ENCODE measurements around the gene LYPD1. TPM values are rescaled to one million over a fixed set of nuclear protein-coding genes. Genes with fewer than 3 reads are reported as not detected.

LYPD1 gene
- polyA plus RNA-seq, 1 donor: 4.0 TPM

DNA sequence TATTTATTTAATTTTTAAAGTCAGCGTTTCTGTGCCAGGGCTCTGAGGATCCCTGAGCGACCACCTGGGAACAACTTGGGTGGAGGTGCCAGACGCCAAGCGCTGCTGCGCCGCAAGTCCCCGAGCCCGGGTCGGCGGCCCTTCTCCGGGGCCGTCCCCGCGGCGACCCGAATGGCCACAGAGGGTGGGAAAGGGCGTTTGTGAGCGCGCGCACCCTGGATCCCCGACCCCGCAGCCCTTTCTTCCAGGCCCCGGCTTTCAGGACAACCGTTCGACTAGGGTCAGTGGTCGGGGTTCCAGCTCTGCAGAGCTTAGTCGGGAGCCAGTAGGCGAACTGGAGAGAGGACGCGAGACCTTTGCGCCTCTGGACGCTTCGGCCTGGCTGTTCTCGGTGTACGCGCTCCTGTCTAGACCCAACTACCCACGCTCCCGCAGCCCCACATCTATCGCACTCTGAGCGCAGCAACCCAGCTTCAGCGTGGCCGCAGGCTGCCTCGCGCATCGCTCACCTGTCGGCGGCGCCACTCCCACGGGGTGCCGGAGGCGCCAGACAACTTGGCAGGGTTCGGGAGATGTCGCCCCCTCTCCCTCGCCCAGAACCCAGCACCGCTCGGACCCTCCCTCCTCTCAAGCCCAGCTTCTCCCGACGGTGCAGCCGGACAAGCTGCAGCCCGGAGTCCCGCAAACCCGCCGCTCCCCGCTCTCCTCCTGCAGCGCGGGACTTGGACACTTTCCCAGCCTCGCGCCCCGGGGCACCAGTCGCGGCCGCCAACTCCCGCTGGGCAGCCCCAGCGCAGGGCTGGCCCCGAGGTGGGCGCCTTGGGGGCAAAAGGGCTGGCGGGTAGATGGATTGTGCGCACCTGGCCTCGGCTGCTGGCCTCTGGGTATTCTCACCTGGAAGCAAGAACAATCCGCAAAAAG lies 758 bp downstream of the LYPD1 start:
- H3K4me3 ChIP-seq (ENCODE audit: low read length): peak overlapping the region; percentile 32
- peaks cover 56% of the 10 kb centered on the region for H3K27me3 ChIP-seq (ENCODE audit: control insufficient read depth, insufficient read depth, low read length)
- H3K27ac ChIP-seq (ENCODE audit: low read length): no peak overlapping the region
- peaks cover 3% of the 10 kb centered on the region for H3K9me3 ChIP-seq (ENCODE audit: control insufficient read depth, low read depth, low read length)
- WGBS (ENCODE audit: insufficient coverage, low lambda C conversion rate): no CpG with 5 or more reads among the region's 80 CpGs
- DNase-seq: peak in 1 of 2 donors; percentile 28
- H3K4me1 ChIP-seq (ENCODE audit: control insufficient read depth, insufficient read depth, low read length): peaks cover 15% of the 10 kb centered on the region
- H3K36me3 ChIP-seq (ENCODE audit: control insufficient read depth, insufficient read depth, low read length): no peaks in the 10 kb centered on the region

GRCh38 chr2:132668189-132668823 lies 1.7 kb downstream of the LYPD1 start:
- DNase-seq: peak in 1 of 2 donors; percentile 8
- Histone ChIP-seq H3K4me3 (ENCODE audit: low read length) (no peak overlapping the region), H3K36me3 (ENCODE audit: control insufficient read depth, insufficient read depth, low read length) (no peaks in the 10 kb centered on the region), H3K27me3 (ENCODE audit: control insufficient read depth, insufficient read depth, low read length) (peaks cover 56% of the 10 kb centered on the region), H3K4me1 (ENCODE audit: control insufficient read depth, insufficient read depth, low read length) (peaks cover 15% of the 10 kb centered on the region), H3K27ac (ENCODE audit: low read length) (no peak overlapping the region), H3K9me3 (ENCODE audit: control insufficient read depth, low read depth, low read length) (peaks cover 3% of the 10 kb centered on the region)
- no CpG with 5 or more reads among the region's 25 CpGs for WGBS (ENCODE audit: insufficient coverage, low lambda C conversion rate)

DNA sequence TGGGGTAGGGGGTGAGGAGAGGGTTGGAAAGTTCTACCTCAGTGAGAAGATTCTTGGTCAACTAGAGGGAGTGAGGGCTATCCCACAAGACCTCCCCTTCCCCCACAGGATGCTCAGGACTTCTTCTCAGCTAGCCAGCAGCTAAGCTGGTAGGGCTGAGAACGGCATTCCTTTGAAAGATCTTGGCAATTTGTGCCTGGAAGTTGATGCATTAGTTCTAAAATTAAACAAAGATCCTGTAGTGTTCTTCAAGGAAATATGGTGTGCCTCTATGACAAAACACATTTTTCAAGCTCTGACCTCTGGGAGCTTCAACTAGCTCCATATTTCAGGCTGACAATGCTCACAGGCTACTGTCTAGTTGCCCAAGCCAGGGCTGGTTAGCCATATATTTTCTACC lies 2.3 kb downstream of the LYPD1 start:
- no peak overlapping the region for H3K27ac ChIP-seq (ENCODE audit: low read length)
- peaks cover 15% of the 10 kb centered on the region for H3K4me1 ChIP-seq (ENCODE audit: control insufficient read depth, insufficient read depth, low read length)
- no peak overlapping the region for H3K4me3 ChIP-seq (ENCODE audit: low read length)
- no peak for DNase-seq
- peaks cover 3% of the 10 kb centered on the region for H3K9me3 ChIP-seq (ENCODE audit: control insufficient read depth, low read depth, low read length)
- peaks cover 55% of the 10 kb centered on the region for H3K27me3 ChIP-seq (ENCODE audit: control insufficient read depth, insufficient read depth, low read length)
- WGBS (ENCODE audit: insufficient coverage, low lambda C conversion rate): no CpG with 5 or more reads among the region's 1 CpG
- H3K36me3 ChIP-seq (ENCODE audit: control insufficient read depth, insufficient read depth, low read length): no peaks in the 10 kb centered on the region

- H3K4me1 ChIP-seq (ENCODE audit: control insufficient read depth, insufficient read depth, low read length): peaks cover 15% of the 10 kb centered on the region
- H3K9me3 ChIP-seq (ENCODE audit: control insufficient read depth, low read depth, low read length): peaks cover 3% of the 10 kb centered on the region
- DNase-seq: no peak
These were observed 4.4 kb downstream of the LYPD1 start for GRCh38 chr2:132665401-132666140.

DNA sequence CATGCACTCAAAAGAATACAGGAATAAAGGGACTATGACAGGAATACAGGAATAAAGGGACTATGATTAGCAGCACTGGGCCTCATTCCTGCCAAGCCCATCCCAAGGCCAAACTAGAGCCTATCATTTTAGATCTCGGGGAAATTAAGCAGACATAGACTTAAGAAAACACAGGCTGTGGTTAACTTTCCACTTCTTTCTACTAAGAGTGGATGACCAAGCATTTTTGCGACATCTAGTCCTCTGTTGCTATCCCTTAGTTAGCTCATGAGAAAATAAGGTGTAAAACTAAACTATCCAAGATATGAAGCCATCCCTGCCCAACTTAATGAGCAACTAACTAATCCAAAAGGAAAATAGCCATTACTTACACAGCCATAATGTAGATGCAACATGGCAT lies 5.9 kb downstream of the LYPD1 start:
- Histone ChIP-seq H3K27ac (ENCODE audit: low read length) (no peak overlapping the region), H3K4me3 (ENCODE audit: low read length) (no peak overlapping the region), H3K9me3 (ENCODE audit: control insufficient read depth, low read depth, low read length) (no peaks in the 10 kb centered on the region), H3K27me3 (ENCODE audit: control insufficient read depth, insufficient read depth, low read length) (peaks cover 29% of the 10 kb centered on the region), H3K4me1 (ENCODE audit: control insufficient read depth, insufficient read depth, low read length) (peaks cover 10% of the 10 kb centered on the region), H3K36me3 (ENCODE audit: control insufficient read depth, insufficient read depth, low read length) (no peaks in the 10 kb centered on the region)
- WGBS (ENCODE audit: insufficient coverage, low lambda C conversion rate): 100% methylated on average over 1 of the region's 2 CpGs
- DNase-seq: no peak

More at GRCh38 chr2:132665401-132666140, 4.4 kb downstream of the LYPD1 start:
- H3K27me3 ChIP-seq (ENCODE audit: control insufficient read depth, insufficient read depth, low read length): peaks cover 44% of the 10 kb centered on the region
- H3K27ac ChIP-seq (ENCODE audit: low read length): no peak overlapping the region
- WGBS (ENCODE audit: insufficient coverage, low lambda C conversion rate): no CpG with 5 or more reads among the region's 4 CpGs
- no peaks in the 10 kb centered on the region for H3K36me3 ChIP-seq (ENCODE audit: control insufficient read depth, insufficient read depth, low read length)
- H3K4me3 ChIP-seq (ENCODE audit: low read length): no peak overlapping the region

- Histone ChIP-seq H3K27ac (ENCODE audit: low read length) (no peak overlapping the region), H3K36me3 (ENCODE audit: control insufficient read depth, insufficient read depth, low read length) (no peaks in the 10 kb centered on the region), H3K4me3 (ENCODE audit: low read length) (no peak overlapping the region), H3K9me3 (ENCODE audit: control insufficient read depth, low read depth, low read length) (no peaks in the 10 kb centered on the region), H3K27me3 (ENCODE audit: control insufficient read depth, insufficient read depth, low read length) (peaks cover 15% of the 10 kb centered on the region), H3K4me1 (ENCODE audit: control insufficient read depth, insufficient read depth, low read length) (no peaks in the 10 kb centered on the region)
- 65% methylated on average over 2 of the region's 3 CpGs for WGBS (ENCODE audit: insufficient coverage, low lambda C conversion rate)
- DNase-seq: no peak
These were observed 7.3 kb downstream of the LYPD1 start for GRCh38 chr2:132662732-132663131.

- WGBS (ENCODE audit: insufficient coverage, low lambda C conversion rate): 100% methylated on average over 1 of the region's 3 CpGs
- Histone ChIP-seq H3K4me3 (ENCODE audit: low read length) (no peak overlapping the region), H3K27me3 (ENCODE audit: control insufficient read depth, insufficient read depth, low read length) (no peaks in the 10 kb centered on the region), H3K4me1 (ENCODE audit: control insufficient read depth, insufficient read depth, low read length) (no peaks in the 10 kb centered on the region), H3K36me3 (ENCODE audit: control insufficient read depth, insufficient read depth, low read length) (no peaks in the 10 kb centered on the region), H3K27ac (ENCODE audit: low read length) (no peak overlapping the region), H3K9me3 (ENCODE audit: control insufficient read depth, low read depth, low read length) (no peaks in the 10 kb centered on the region)
- no peak for DNase-seq
These were observed 10.7 kb downstream of the LYPD1 start for GRCh38 chr2:132659331-132659730.

DNA sequence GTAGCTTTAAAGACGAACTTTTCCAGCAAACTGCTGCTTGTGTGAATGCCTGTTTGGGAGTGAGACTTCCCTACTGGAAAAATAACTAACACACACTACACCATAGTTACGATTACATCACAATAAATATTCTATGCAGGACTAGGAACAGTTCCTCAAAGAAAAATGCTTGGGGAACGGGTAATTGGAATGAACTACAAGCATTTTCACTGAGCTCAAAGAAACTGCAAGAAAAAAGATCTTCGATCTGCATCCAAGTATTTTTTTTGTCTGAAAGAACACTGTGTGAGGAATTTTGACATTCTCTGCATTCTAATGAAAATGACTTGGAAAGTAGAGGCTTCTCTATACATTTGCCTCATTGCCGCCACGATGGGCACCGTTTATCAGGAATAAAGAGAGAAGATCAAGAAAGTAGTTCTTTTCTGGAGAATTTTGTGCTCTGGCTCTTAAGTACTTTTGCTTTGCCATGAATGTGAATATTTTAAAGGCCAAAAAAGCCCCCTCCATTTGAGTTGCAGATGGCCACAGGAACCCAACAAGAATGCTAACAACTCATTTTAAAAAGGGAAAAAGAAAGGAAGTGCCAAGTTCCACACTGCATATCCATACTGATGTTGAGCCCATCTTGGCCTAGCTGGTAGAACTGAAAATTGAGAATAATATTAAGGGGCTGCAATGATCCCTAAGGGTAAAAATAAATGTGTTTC lies 13.6 kb downstream of the LYPD1 start:
- H3K27ac ChIP-seq (ENCODE audit: low read length): no peak overlapping the region
- no peak overlapping the region for H3K4me3 ChIP-seq (ENCODE audit: low read length)
- H3K27me3 ChIP-seq (ENCODE audit: control insufficient read depth, insufficient read depth, low read length): no peaks in the 10 kb centered on the region
- no peaks in the 10 kb centered on the region for H3K4me1 ChIP-seq (ENCODE audit: control insufficient read depth, insufficient read depth, low read length)
- no peaks in the 10 kb centered on the region for H3K9me3 ChIP-seq (ENCODE audit: control insufficient read depth, low read depth, low read length)
- H3K36me3 ChIP-seq (ENCODE audit: control insufficient read depth, insufficient read depth, low read length): no peaks in the 10 kb centered on the region
- peak in 1 of 2 donors; percentile 11 for DNase-seq
- no CpG with 5 or more reads among the region's 7 CpGs for WGBS (ENCODE audit: insufficient coverage, low lambda C conversion rate)

DNA sequence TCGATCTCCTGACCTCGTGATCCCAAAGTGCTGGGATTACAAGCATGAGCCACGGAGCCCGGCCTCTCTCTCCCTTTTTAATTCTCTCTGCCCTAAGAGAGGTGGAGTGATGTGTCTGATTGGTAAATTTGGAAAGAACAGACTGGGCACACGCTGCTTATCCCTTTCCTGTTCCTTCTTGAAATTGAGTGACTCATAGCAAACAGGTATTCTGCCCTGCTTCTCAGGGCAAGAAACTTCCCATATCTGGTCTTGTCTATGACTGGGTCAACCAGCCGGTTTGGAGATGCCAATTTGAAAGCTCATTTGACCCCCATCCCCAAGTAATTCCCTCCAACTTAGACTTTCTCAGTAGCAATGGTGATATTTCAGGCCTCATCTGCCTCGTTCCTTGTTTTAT lies 15.0 kb downstream of the LYPD1 start:
- WGBS (ENCODE audit: insufficient coverage, low lambda C conversion rate): 83% methylated on average over 1 of the region's 7 CpGs
- H3K27me3 ChIP-seq (ENCODE audit: control insufficient read depth, insufficient read depth, low read length): no peaks in the 10 kb centered on the region
- no peak overlapping the region for H3K4me3 ChIP-seq (ENCODE audit: low read length)
- H3K4me1 ChIP-seq (ENCODE audit: control insufficient read depth, insufficient read depth, low read length): no peaks in the 10 kb centered on the region
- no peaks in the 10 kb centered on the region for H3K9me3 ChIP-seq (ENCODE audit: control insufficient read depth, low read depth, low read length)
- DNase-seq: no peak
- H3K36me3 ChIP-seq (ENCODE audit: control insufficient read depth, insufficient read depth, low read length): no peaks in the 10 kb centered on the region
- no peak overlapping the region for H3K27ac ChIP-seq (ENCODE audit: low read length)

GRCh38 chr2:132654335-132654734 lies 15.7 kb downstream of the LYPD1 start:
- no peaks in the 10 kb centered on the region for H3K4me1 ChIP-seq (ENCODE audit: control insufficient read depth, insufficient read depth, low read length)
- H3K27me3 ChIP-seq (ENCODE audit: control insufficient read depth, insufficient read depth, low read length): no peaks in the 10 kb centered on the region
- no peak for DNase-seq
- no peak overlapping the region for H3K4me3 ChIP-seq (ENCODE audit: low read length)
- H3K36me3 ChIP-seq (ENCODE audit: control insufficient read depth, insufficient read depth, low read length): no peaks in the 10 kb centered on the region
- H3K27ac ChIP-seq (ENCODE audit: low read length): no peak overlapping the region
- no CpG with 5 or more reads among the region's 4 CpGs for WGBS (ENCODE audit: insufficient coverage, low lambda C conversion rate)
- H3K9me3 ChIP-seq (ENCODE audit: control insufficient read depth, low read depth, low read length): no peaks in the 10 kb centered on the region
